ENCODE results near the gene RICTOR. TPM values are rescaled to one million over a fixed set of nuclear protein-coding genes. Genes with fewer than 3 reads are reported as not detected.

RICTOR gene
- total RNA-seq, 1 donor from 2014 or later = 38.6 TPM

GRCh38 chr5:39100301-39100850, 26.2 kb upstream of the RICTOR start:
- intact Hi-C loops (cut with micrococcal nuclease) = no loop called here

GRCh38 chr5:39099831-39100230, 25.6 kb upstream of the RICTOR start:
- intact Hi-C loops (cut with micrococcal nuclease) = no loop called here

DNA sequence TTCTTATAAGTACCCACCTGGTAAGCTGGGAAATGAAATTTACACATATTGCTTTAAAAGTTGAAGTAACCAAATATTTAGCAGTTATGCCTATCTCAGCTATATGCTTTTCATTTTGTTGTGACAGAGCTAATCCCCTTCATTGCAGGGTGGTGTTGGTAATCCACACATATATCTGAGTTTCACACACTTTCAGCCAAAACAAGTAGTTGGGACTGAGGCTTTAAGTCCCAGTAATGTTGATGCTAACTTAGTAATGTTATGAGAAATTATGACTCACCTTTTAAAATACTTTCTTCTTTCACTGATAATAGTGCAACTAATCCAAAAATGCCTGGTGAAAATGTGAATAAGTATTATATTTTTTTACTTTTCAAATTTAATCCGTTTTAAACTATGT, 19.2 kb upstream of the RICTOR start:
- intact Hi-C loops (cut with micrococcal nuclease) = no loop called here

DNA sequence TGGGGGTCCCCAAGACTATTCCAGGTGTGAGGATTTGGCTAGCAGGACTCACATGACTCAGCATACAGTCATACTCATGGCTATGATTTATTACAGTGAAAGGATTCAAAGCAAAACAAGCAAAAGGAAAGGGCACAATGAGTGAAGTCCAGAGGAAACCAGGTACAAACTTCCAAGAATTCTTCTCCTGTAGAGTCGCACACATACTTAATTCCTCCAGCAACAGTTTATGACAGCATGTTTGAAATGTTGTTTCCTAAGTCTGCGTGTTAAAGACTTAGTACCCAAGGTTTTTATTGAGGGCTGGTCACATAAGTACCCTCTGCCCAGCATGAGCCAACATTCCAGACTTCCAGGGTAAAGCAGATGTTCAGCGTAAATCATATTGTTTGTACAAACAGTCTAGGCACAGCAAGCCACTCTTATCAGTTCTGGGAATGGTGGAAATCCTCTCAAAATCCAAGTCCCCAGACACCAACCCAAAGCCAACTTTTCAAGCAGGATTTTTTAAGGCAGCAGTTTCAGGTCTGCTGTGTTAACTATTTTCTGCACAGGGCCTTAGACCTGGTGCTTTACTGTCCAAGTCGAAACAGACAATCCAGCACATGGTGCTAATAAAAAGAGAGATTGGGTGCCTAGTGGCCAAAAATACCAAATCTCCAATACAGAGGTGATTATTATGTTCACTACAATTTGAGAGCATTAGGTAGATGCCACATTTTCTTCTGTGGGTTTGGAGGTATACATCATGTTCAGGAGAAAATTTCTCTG, 18.6 kb upstream of the RICTOR start:
- intact Hi-C loops (cut with micrococcal nuclease) = no loop called here

- intact Hi-C loops (cut with micrococcal nuclease) = no loop called here
Measured at GRCh38 chr5:39091940-39092580, 17.9 kb upstream of the RICTOR start.

- intact Hi-C loops (cut with micrococcal nuclease) = no loop called here
Measured at GRCh38 chr5:39083968-39084367, 9.8 kb upstream of the RICTOR start.

- intact Hi-C loops (cut with micrococcal nuclease) = no loop called here
Measured at GRCh38 chr5:39082995-39083394, 8.8 kb upstream of the RICTOR start.

DNA sequence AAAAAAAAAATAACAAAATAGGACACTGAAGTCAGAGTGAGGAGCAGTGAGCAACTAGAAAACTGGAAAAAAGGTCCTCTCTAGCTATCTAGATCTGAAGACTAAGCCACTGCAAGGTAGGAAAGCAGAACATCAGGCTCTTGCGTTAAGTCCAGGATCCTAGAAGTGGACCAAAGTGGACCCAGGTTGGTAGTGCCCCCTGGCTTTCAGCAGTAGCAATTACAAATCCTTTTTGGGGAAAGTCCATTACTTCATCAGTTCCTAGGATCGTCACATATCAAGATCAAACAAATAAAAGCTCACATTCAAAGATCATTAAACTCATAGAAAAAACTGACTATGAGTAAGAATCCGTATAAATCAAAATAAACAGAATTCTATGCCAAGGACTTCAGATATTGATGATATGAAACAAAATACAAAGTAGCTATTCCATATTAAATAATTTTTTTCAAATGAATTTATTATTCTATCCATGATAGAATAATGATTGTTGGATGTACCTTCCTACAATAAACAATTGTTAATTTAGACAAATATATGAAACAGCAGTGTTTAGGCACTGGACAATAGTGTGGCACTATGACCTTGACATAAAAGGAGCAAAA, 6.5 kb upstream of the RICTOR start:
- intact Hi-C loops (cut with micrococcal nuclease) = no loop called here

DNA sequence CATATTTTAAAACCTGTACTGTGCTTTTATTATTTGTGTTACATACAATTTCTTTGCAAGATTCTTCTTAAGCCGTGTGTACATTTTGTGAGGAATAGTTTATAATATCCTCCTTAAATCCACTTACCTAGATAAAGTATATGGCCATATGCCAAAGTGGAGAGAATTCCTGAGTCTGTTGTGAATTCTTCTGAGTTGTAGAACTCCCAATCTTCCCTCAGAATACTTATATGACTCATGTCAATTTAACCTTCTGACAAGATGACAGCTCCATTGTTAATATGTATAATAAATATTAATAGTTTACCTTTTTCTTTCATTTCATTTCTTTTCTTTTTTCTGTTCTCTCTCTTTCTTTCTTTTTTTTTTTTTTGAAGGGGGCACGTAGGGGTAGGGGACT, 6.0 kb upstream of the RICTOR start:
- intact Hi-C loops (cut with micrococcal nuclease) = no loop called here

GRCh38 chr5:39079147-39079546, 4.9 kb upstream of the RICTOR start:
- intact Hi-C loops (cut with micrococcal nuclease) = loop anchor here (10.0 kb wide), 2 partner anchors 244 to 1756 kb away; partner anchors contain the start of gene RPL37

DNA sequence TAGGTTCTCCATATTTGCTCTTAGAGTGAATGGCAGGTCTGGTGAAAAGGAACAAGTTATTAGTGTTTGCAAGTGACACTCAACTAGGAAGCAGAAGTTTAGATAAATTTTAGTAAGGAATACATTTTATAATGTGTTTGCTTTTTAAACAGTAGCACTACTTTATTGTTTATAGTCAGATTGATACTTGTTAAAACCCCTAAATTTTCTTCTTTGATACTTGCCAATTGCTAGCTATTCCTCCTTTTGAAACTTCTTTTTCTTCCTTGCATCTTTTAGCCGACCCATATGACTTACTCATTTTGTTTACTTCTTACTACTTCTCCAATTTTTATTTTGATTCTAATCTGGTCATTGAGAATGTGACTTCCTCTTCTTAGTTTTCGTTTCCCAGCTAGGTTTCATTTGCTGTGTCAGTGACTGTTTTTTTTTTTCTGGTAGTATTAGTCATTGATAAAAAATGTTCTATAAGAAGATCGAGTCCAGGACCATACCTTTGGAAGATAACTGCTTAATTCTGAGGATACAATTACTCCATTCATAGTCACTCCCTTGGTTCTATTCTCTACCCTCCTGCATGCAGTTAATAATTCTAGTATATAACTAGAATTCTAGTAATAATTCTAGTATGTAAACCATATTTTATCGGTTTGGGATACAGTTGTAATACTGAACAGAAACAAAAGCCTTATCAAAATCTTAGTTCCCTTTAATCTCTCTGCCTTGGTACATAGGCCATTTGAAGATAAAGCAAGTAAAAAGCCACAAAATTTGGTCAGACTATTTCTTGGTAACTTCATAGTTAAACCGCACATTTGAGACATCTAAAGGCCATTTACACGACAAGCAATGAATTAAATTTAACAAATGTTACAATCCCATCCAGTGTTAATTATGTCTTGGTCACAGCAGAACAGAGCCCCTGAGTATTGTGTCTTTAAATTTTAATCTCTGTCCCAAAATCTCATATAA, 2.8 kb upstream of the RICTOR start:
- intact Hi-C loops (cut with micrococcal nuclease) = loop anchor here (10.0 kb wide), 2 partner anchors 242 to 1758 kb away; partner anchors contain the start of gene RPL37

DNA sequence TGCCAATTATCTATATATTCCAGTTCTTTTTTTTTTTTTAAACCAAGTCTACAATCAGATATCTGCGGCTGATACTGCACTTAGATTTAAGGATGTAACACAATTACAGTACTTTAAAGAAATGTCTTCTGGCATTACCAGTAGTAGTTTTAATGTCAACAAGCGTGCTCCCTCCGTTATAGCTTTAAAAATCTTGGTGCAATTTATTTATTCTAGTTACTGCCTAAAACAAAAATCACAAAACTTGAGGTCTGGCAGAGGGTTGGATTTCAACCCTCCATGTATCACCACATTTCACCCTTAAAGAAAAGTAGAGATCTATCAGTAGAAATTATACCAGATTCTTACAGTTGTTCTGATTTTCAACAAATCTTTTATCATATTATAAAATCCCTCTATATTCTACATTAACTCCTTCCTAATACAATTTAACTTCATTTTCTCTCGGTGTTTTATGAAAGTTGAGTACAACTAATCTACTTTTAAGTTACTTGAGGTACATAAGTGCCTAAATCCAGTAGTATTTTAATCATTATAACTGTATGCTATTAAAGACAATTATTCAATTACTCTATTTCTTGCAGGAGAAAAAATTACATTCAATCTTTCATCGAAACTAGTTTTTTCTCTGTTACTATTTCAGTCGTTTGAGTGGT, 2.0 kb upstream of the RICTOR start:
- intact Hi-C loops (cut with micrococcal nuclease) = loop anchor here (10.0 kb wide), 2 partner anchors 241 to 1759 kb away; partner anchors contain the start of gene RPL37

DNA sequence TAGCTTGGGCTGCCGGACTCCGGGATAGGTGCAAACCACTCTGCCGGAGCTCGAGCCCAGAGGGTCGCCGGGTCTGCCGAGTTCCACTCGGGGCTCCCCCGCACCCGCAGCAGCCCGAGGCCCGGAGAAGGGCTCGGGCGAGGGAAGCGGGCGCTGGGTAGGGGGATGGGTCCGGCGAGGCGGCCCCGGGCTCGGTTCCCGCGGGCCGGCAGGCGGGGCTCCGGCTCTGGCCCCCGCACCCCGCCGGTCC, 507 bp downstream of the RICTOR start:
- intact Hi-C loops (cut with micrococcal nuclease) = loop anchor here (1.0 to 10.0 kb wide), 10 partner anchors 15 to 1761 kb away; partner anchors contain the start of genes NUP155 and RPL37

- intact Hi-C loops (cut with micrococcal nuclease) = loop anchor here (1.0 to 10.0 kb wide), 9 partner anchors 15 to 1762 kb away; partner anchors contain the start of genes NUP155 and RPL37
Measured at GRCh38 chr5:39072925-39073766, 1.1 kb downstream of the RICTOR start.

DNA sequence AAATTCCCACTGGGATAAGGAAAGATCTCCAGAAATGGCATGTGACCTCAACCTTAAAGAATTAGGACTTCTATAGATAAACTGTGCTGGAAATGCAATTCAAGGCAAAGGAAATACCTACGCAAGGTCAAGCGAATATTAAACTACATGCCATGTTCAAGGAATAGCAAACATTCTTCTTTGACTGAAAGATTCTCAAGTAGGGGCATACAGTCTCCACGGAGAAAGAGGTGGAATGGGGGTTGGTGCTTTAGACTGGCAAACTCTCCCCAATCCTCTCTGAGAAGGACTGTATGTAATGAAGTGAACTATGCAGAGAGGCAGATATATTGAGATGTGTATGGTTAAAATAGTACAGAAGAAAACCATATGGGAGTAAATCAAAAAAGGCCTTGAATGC, 6.1 kb downstream of the RICTOR start:
- intact Hi-C loops (cut with micrococcal nuclease) = no loop called here

DNA sequence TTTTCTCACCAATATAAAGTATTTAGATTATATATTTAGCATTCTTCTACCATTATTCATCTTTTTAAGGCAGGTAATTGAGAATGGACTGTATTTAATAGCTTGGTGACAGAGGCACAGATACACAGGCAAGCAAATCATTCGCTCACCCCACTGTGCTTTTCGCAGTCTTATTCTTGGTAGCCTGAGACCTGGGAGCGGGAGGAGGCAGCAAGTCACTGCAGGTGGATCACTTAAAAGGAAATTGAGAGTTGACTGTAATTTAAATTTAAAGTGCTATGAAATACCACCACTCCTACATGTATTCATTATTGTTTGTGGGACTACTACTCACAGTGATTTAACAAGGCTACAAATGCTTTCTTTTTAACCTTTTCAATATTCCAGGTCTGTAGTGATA, 9.7 kb downstream of the RICTOR start:
- intact Hi-C loops (cut with micrococcal nuclease) = no loop called here

GRCh38 chr5:39063037-39063436, 11.2 kb downstream of the RICTOR start:
- intact Hi-C loops (cut with micrococcal nuclease) = no loop called here

DNA sequence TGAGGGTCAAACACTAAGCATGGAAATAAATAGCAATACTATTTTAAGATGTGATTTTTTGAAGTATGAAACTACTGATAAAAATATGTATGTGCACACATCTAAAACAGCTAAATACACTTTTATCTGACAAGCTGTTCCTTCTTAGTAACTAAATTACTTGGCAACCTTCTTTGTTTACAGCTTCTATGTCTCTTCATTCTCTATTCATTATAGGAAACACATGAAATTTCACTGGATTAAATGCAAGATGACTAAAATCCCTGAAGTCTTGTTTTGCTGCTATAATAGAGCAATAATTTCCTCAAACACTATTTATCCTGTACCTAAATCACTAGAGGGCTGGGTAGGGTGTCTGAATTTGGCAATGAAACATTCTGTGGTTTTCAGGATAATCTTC, 11.7 kb downstream of the RICTOR start:
- intact Hi-C loops (cut with micrococcal nuclease) = no loop called here

- intact Hi-C loops (cut with micrococcal nuclease) = no loop called here
Measured at GRCh38 chr5:39062104-39062503, 12.1 kb downstream of the RICTOR start.

- intact Hi-C loops (cut with micrococcal nuclease) = no loop called here
Measured at GRCh38 chr5:39059064-39059463, 15.1 kb downstream of the RICTOR start.
